GM21619 (cell line): ENCODE data around the gene FHIT.

Experiments used
- ATAC-seq: cut with Tn5 transposase; IDR thresholded peaks from one replicate; pipeline ENCODE4 v1.9.1; 2021; ENCODE audit not compliant: unreplicated experiment

FHIT gene

GRCh38 chr3:59876533-59877062 is 1374.7 kb downstream of the FHIT start:
- ATAC-seq: no peak

GRCh38 chr3:59873576-59874230 is 1377.5 kb downstream of the FHIT start:
- peak; percentile 66 for ATAC-seq

- no peak for ATAC-seq
Observed at GRCh38 chr3:59872128-59872527, 1379.1 kb downstream of the FHIT start.

GRCh38 chr3:59867185-59868002 is 1383.9 kb downstream of the FHIT start:
- no peak for ATAC-seq

- ATAC-seq: no peak
Observed at GRCh38 chr3:59866076-59866475, 1385.2 kb downstream of the FHIT start.

DNA sequence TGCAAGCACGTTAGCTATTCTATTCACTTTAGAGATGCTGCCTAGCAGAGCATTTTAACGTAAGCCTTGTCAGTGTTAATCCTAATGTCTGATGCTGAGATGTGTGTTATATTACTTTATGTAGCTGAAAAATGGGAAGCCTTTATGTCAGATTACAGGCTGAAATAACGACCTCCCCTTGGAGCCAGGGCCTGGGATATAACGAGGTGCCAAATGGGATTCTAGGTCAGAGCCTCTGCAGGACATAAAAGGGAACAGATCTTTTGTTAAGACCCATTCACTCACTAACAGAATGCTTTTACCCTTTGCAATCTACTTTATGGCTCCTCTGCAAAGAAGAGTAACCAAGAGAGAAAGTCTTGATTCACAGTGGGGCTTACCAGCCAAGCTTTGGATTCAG is 1385.9 kb downstream of the FHIT start:
- ATAC-seq: no peak

- no peak for ATAC-seq
Observed at GRCh38 chr3:59862686-59863085, 1388.6 kb downstream of the FHIT start.

DNA sequence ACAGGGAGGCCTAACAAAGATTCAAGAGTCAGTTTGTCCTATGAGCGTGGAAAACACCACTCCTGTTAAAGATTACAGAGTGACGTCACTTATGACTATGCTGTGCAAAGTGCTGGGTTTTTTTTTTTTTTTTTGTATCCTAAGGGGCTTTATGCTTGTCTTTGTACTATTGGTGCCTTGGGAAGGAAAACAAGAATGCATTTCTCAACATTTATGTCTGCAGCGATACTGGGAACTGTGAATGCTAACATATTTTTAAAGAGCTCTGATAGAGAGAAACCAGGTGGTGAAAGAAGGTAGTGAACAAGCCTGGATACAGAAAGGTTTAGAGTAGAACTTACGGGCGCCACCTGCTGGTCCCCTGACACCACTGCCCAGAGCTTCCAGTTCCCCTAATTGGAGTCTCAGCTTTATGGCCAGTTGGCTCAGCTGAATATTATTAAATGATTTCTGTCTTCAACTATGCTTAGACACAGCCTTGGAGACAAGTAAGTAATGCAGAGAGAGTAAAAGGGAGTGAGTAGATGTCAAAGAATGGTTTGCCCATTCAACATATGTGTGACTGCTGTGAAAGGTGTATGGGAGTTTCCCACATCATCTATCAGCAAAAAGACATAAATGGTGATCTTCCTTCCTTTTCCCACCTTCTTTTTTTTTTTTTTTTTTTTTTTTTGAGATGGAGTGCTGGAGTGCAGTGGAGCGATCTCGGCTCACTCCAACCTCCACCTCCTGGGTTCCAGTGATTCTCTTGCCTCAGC is 1393.5 kb downstream of the FHIT start:
- peak; percentile 99 for ATAC-seq

- no peak for ATAC-seq
Observed at GRCh38 chr3:59856934-59857460, 1394.3 kb downstream of the FHIT start.

DNA sequence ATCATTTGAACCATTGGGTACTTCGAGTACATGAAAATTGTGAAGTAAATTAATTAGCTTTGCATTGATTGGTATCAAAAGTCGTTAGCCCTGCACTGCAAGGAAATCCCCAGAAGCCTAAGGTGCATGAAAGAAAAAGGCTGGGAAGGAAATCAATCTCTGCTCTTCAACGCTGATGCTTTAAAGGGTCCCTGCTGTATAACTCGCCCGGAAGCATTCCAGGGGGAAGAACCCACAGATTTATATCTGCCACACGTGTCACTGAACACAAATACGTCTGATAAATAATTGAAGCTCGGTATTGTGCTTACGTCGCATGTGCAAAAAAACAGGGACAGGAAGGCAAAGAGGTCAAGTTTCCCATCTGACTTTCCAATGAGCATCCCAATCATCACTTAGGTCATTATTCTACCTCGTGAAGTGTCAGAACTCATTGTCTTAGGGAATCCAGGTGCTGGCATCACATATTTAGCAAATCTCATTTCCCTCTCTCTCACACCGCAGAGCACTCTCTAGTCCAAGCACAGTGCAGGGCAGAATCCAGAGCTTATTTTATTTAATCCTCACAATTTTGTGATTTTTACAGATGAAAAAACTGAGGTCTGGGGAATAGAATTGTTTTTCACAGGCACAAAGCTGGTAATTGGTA is 1397.1 kb downstream of the FHIT start:
- no peak for ATAC-seq

- no peak for ATAC-seq
Observed at GRCh38 chr3:59850417-59850816, 1400.8 kb downstream of the FHIT start.

GRCh38 chr3:59845386-59845785 is 1405.9 kb downstream of the FHIT start:
- ATAC-seq: no peak

DNA sequence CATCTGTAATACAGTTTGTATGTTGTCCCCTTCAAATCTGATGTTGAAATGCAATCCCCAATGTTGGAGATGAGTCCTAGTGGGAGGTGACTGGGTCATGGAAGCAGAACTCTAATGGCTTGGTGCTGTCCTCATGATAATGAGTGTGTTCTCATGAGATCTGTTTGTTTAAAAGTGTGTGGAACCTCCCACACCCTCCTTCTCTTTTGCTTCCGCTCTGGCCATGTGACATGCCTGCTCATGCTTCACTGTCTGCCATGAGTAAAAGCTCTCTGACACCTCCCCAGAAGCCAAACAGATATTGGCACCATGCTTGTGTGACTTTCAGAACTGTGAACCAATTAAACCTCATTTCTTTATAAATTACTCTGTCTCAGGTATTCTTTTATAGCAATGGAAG is 1407.4 kb downstream of the FHIT start:
- no peak for ATAC-seq

- peak; percentile 93 for ATAC-seq
Observed at GRCh38 chr3:59839810-59840515, 1411.3 kb downstream of the FHIT start.

GRCh38 chr3:59839283-59839682 is 1412.0 kb downstream of the FHIT start:
- peak; percentile 20 for ATAC-seq

- ATAC-seq: no peak
Observed at GRCh38 chr3:59836531-59836930, 1414.7 kb downstream of the FHIT start.

DNA sequence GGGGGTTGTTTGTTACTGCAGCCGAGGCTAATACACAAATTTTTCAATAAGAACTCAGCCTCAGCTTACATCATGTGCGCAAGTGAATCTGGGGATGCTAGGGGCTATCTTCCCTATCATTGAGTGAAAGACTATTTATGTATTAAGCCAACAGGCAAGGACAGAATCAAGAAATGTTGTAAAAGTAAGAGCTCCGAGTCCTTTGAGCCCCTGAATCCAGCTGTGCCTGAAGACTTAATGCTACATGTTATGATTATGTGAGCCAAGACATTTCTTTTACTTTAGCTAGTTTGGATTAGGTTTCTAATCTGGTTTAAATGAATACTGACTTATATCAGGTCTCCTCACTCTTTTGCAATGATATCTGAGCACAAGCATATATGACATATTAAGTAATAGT is 1418.5 kb downstream of the FHIT start:
- no peak for ATAC-seq

GRCh38 chr3:59832241-59832640 is 1419.0 kb downstream of the FHIT start:
- ATAC-seq: no peak

GRCh38 chr3:59831394-59831793 is 1419.9 kb downstream of the FHIT start:
- ATAC-seq: no peak

DNA sequence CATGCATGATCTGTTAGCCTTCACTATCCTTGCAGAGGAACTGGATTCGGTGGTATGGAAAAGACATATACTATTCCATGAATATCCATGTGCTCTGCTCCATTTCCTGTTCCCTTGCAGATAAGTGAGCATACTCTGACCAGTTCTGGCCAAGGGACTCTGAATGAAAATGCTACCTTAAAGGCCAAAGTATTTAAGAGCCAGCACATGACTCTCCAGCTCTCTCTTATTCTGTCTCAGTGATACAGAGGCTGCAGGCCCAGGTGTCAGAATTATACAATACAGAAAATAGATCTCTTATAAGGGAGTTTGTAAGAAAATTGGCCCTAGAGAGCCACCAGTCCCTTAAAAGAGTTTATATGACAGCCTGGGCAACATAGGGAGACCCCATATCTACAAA is 1421.7 kb downstream of the FHIT start:
- no peak for ATAC-seq
